Neutrophil (primary cell): ENCODE data around the gene HPN.
"Not testable (repeated sequence)": the region's sequence is repeated elsewhere in the genome, so short reads cannot be mapped to it uniquely, and the experiment has no call there.

Experiments used
- H3K27ac ChIP-seq: fragments of 200-600 bp; sonication (generic); 2 replicates; pipeline ENCODE4 v1.5.1; 2016; ENCODE audit warnings: mild to moderate bottlenecking, moderate library complexity
- H3K27me3 ChIP-seq: fragments of 200-600 bp; sonication (generic); 2 replicates; pipeline ENCODE4 v1.6.0; 2016; ENCODE audit warnings: mild to moderate bottlenecking
- H3K36me3 ChIP-seq: fragments of 200-600 bp; sonication (generic); 2 replicates; pipeline ENCODE4 v1.5.1; 2017
- H3K4me1 ChIP-seq, 2 experiments: fragments of 200-600 bp in 1 of 2; sonication (generic) in 1 of 2; 1 replicate in 1 of 2; 2 replicates in 1 of 2; pipeline versions ENCODE4 v1.5.1 to v1.6.1; 2013 to 2016; ENCODE audit warnings: low read depth in 1 of 2, low read length in 1 of 2, mild to moderate bottlenecking in 1 of 2, moderate library complexity in 1 of 2; ENCODE audit not compliant: control insufficient read depth in 1 of 2, insufficient read depth in 1 of 2
- H3K4me3 ChIP-seq, 2 experiments: fragments of 200-600 bp in 1 of 2; sonication (generic) in 1 of 2; 1 replicate in 1 of 2; 2 replicates in 1 of 2; pipeline ENCODE4 v1.5.1; 2013 to 2016; ENCODE audit warnings: low read depth in 1 of 2, low read length in 1 of 2, mild to moderate bottlenecking in 1 of 2, moderate library complexity in 1 of 2
- H3K9me3 ChIP-seq: fragments of 200-600 bp; sonication (generic); 2 replicates; pipeline ENCODE4 v1.5.1; 2016
- TF ChIP-seq, protein P1 (sequence below): fragments of 200-600 bp; sonication (generic); IDR thresholded peaks from 2 replicates; pipeline ENCODE4 v1.5.1; 2016; ENCODE audit warnings: antibody characterized with exemption

HPN gene

DNA sequence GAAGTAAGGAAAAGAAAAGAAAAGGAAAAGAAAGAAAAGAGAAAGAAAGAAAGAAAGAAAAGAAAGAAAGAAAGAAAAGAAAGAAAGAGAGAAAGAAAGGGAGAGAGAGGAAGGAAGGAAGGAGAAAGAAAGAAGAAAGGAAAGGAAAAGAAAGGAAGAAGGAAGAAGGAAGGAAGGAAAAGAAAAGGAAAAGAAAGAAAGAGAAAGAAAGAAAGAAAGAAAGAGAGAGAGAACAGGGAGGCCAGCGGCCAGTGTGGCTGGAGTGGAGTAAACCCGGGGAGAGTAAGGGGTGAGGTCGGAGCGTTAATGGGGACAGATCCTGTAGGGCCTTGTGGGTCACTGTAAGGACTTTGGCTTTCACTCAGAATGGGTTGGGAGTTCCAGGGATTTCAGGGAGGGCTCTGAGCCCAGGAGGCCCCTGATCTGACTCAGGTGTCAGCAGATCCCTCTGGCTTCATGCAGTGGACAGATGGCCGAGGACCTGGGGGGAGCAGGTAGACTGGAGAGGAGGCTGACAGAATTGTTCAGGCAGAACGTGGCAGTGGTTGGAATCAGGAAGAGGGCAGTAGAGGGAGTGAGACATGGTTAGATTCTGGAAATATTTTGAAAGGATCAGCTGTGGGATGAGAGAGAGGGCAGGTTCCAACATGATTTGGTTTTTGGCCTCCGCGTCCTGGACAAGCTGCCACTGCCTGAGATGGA lies 54.3 kb downstream of the HPN start:
- TF ChIP-seq, protein P1, sequence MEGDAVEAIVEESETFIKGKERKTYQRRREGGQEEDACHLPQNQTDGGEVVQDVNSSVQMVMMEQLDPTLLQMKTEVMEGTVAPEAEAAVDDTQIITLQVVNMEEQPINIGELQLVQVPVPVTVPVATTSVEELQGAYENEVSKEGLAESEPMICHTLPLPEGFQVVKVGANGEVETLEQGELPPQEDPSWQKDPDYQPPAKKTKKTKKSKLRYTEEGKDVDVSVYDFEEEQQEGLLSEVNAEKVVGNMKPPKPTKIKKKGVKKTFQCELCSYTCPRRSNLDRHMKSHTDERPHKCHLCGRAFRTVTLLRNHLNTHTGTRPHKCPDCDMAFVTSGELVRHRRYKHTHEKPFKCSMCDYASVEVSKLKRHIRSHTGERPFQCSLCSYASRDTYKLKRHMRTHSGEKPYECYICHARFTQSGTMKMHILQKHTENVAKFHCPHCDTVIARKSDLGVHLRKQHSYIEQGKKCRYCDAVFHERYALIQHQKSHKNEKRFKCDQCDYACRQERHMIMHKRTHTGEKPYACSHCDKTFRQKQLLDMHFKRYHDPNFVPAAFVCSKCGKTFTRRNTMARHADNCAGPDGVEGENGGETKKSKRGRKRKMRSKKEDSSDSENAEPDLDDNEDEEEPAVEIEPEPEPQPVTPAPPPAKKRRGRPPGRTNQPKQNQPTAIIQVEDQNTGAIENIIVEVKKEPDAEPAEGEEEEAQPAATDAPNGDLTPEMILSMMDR = no peak
- H3K4me1 ChIP-seq = no peaks in the 10 kb centered on the region
- no peaks in the 10 kb centered on the region for H3K36me3 ChIP-seq
- H3K9me3 ChIP-seq = no peaks in the 10 kb centered on the region
- H3K27ac ChIP-seq = no peak overlapping the region
- no peak overlapping the region for H3K4me3 ChIP-seq
- H3K27me3 ChIP-seq = peaks cover 16% of the 10 kb centered on the region

DNA sequence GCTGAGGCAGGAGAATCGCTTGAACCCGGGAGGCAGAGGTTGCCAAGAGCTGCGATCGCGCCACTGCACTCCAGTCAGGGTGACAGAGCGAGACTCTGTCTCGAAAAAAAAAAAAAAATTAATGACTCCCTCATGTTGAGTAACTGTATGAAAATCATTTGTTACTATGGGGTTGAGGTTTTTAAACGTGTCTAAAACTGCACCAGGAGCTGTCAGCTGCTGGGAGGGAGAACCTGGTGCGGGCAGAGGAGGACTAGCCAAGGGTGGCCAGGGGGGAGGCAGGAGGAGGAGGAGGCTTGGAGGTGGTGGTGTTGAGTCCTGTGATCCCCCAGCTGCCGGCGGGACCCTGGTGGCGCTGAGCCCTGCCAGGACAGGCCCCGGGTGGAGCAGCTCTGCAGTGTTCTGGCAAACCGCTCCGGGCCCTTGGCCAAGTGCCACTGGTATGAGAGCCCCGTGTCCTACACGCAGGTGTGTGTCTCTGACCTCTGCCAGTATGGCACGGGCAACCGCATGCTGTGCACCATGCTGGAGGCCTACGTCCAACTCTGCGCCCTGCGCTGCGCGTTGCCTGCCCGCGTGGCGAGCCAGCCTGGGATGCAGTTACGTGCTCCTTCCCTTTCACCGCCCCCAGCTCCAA lies 57.0 kb downstream of the HPN start:
- H3K36me3 ChIP-seq = no peaks in the 10 kb centered on the region
- H3K4me3 ChIP-seq = no peak overlapping the region
- H3K9me3 ChIP-seq = no peaks in the 10 kb centered on the region
- no peaks in the 10 kb centered on the region for H3K4me1 ChIP-seq
- no peaks in the 10 kb centered on the region for H3K27me3 ChIP-seq
- TF ChIP-seq, protein P1 = no peak
- H3K27ac ChIP-seq = no peak overlapping the region

DNA sequence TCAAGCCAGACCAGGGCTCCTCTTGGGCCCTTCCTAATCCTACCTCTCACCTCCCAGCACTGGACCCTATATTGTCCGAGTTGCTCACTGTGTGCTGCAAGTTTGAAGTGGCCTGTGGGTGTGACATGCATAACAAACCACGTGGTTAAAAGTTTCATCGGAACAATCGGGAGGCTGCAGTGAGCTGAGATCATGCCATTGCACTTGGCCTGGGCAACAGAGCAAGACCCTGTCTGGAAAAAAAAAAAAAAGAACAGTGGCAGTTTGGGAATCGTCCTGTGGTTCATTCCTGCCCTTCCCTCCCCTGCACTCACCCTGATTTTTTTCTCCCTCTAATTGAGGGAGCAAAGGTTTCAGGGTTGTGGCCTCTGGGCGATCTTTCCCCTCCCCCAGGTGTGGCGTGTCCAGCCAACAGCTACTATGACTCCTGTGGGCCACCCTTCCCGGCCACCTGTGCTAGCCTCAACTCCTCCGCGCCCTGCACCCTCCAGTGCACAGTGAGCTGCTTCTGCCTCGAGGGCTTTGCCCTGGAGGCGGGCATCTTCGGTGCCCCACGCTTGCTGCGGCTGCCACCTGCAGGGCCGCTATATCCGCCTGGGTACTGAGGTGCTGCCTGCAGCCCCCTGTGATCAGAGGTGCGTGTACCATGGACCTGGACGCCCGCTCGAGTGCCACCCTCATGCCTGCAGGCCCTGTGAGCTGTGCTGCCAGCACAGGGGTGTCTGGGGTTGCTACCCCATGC lies 57.8 kb downstream of the HPN start:
- H3K4me1 ChIP-seq = no peaks in the 10 kb centered on the region
- no peaks in the 10 kb centered on the region for H3K36me3 ChIP-seq
- TF ChIP-seq, protein P1 = no peak
- no peak overlapping the region for H3K27ac ChIP-seq
- no peaks in the 10 kb centered on the region for H3K27me3 ChIP-seq
- no peaks in the 10 kb centered on the region for H3K9me3 ChIP-seq
- no peak overlapping the region for H3K4me3 ChIP-seq

DNA sequence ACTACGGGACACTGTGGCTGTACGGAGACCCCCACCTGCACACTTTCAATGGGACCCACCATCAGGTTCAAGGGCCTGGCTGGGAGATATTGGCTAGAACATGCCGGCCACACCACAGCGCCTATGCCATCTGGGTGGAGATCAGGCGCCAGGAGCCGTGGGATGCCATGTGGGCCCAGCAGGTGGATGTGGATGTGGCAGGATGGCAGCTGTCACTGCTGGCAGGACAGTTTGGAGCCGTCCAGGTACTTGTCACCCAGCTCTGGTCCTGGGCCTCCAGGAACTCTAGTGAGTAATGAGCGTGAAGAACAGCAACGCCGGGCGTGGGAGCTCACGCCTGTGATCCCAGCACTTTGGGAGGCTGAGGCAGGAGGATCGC lies 58.4 kb downstream of the HPN start:
- TF ChIP-seq, protein P1 = no peak
- Histone ChIP-seq H3K4me1 (no peaks in the 10 kb centered on the region), H3K36me3 (no peaks in the 10 kb centered on the region), H3K27me3 (no peaks in the 10 kb centered on the region), H3K27ac (no peak overlapping the region), H3K9me3 (no peaks in the 10 kb centered on the region), H3K4me3 (no peak overlapping the region)

DNA sequence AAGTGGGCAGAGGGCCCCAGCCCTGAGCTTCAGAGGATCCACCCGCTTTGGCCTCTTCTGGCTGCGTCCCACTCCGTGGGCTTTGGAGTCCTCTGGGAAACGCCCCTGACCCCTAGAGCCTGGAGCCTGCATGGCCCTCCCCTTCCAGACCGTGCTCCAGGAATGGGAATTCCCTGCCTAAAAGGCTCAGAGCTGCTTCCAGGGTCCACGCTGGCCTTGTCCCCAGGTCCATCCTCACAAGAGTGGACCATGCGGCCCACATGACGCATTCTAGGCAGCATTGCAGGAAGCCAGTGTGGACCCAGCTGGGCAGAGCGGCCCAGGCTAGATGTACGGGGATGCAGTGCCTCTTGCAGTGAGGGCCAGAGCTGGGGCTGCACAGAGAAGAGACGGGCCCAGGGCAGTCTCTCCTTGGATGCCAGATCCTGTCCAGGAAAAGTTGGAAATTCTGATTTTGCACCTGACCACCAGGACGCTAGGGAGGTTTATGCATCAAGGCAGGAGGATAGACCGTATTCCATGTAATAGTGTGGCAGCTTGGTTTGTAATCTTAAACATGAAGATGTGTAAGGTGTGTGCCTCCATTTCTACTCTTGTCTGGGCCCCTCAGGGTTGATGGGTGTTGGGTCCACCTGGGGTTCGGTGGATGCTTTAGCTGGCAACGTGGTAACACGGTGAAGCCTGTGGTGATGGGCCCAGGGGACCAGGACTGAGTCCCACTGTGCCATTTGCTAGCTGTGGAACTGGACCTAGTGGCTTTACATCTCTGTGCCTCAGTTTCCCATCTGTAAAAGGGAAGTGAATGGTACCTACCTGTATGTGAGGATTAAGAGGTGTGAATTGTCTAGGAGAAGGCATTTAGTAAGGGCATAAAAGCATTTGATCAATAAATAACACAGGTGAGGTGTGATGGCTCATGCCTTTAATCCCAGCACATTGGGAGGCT lies 59.3 kb downstream of the HPN start:
- H3K36me3 ChIP-seq = no peaks in the 10 kb centered on the region
- no peaks in the 10 kb centered on the region for H3K4me1 ChIP-seq
- H3K9me3 ChIP-seq = no peaks in the 10 kb centered on the region
- TF ChIP-seq, protein P1 = no peak
- H3K27ac ChIP-seq = no peak overlapping the region
- no peaks in the 10 kb centered on the region for H3K27me3 ChIP-seq
- H3K4me3 ChIP-seq = no peak overlapping the region

DNA sequence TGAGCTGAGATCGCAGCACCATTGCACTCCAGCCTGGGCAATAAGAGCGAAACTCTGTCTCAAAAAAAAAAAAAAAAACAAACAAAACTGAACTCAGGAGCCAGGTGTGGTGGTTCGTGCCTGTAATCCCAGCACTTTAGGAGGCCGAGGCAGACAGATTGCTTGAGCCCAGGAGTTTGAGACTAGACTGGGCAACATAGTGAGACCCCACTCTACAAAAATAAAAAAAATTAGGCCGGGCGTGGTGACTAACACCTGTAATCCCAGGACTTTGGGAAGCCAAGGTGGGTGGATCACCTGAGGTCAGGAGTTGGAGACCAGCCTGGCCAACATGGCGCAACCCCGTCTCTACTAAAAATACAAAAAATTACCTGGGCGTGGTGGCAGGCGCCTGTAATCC lies 60.4 kb downstream of the HPN start:
- H3K36me3 ChIP-seq, H3K4me1 ChIP-seq: not testable (repeated sequence)

DNA sequence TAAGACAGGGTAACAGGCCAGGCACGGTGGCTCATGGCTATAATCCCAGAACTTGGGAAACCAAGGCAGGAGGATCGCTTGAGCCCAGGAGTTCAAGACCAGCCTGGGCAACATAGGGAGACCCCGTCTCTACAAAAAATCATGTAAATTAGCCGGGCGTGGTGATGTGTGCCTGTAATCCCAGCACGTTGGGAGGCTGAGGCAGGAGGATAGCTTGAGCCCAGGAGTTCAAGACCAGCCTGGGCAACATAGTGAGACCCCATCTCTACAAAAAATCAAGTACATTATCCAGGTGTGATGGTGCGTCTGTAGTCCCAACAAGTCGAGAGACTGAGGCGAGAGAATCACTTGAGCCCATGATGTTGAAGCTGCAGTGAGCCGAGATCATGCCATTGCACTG lies 62.1 kb downstream of the HPN start:
- H3K36me3 ChIP-seq, H3K9me3 ChIP-seq, H3K27me3 ChIP-seq, H3K4me1 ChIP-seq, H3K4me3 ChIP-seq, H3K27ac ChIP-seq: not testable (repeated sequence)

More for the DNA sequence above, 60.4 kb downstream of the HPN start:
- not testable (repeated sequence) for H3K9me3 ChIP-seq, H3K27ac ChIP-seq, H3K4me3 ChIP-seq, H3K27me3 ChIP-seq
